Hypothalamus (tissue), 51 donors: Measurements from ENCODE around the gene AOPEP.

Experiments
- DNase-seq, 51 donors: peaks; one replicate each; lab custom pipeline; 2025; lab: John Stamatoyannopoulos, UW

The AOPEP gene

DNA sequence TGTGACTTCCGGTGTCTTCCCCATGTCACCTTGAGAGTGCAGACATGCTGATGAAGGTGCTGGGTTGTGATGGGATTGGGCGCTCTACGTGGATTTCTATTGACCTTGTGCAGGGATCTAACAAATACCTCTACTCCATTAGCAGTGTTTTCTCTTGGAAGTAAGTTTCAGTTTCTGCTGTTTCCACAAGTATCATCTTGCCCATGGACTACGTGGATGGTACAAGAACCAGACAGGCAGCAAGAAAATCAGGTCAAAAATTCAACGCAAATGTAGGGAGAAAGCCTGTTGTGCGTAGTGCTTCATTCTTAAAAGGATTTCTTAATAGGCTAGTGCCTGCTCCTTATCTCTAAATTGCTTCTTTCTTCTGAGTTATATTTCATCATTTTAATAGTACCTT lies 60.8 kb downstream of the AOPEP start:
- DNase-seq, result no peak

GRCh38 chr9:94788570-94789105 lies 62.1 kb downstream of the AOPEP start:
- no peak for DNase-seq

DNA sequence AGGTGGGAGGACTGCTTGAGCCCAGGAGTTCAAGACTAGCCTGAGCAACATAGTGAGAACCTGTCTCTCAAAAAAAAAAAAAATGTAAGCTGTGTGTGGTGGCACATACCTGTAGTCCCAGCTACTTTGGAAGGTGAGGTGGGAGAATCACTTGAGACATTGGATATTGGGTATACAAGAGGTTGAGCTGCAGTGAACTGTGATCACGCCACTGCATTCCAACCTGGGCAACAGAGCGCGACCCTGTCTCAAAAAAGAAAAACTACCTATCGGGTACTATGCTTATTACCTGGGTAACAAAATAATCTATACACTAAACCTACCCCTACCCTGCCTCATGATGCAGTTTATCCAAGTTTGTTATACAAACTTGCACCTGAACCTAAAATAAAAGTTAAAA lies 64.9 kb downstream of the AOPEP start:
- DNase-seq, result no peak

DNA sequence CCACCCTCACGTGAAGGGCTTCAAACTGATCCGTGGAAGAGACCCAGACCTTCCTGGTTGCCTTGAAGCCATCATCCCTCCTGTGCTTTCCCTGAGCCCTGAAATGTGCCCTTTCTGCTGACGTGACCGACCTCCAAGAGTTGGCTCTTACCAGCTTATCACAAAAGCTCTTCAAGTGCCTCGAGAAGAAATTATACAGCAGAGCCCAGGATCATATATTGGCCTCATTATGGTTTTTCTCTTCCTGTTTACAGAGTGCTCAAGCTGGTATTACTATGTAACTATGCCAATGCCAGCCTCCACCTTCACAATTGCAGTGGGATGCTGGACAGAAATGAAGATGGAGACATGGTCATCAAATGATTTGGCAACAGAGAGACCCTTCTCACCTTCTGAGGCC lies 66.0 kb downstream of the AOPEP start:
- DNase-seq, result no peak

GRCh38 chr9:94794476-94795167 lies 68.1 kb downstream of the AOPEP start:
- DNase-seq, result no peak

DNA sequence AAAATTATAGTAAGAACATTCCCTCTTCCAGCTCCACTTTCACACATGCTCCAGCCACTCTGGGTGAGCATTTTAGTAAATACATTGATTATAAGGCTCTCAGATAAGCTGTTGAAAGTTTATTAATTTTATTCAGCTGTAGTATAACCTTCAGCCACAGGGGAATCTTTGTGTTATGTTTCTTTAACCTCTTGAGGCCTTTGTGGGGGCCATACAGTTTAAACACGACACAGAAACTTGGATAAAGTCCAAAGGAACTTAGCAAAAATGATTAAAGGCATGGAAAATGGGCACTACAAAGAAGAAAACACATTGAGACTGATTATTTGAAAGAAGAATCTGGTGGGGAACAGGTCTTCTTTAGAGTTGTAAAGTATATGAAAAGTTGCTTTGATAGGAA lies 70.2 kb downstream of the AOPEP start:
- no peak for DNase-seq

DNA sequence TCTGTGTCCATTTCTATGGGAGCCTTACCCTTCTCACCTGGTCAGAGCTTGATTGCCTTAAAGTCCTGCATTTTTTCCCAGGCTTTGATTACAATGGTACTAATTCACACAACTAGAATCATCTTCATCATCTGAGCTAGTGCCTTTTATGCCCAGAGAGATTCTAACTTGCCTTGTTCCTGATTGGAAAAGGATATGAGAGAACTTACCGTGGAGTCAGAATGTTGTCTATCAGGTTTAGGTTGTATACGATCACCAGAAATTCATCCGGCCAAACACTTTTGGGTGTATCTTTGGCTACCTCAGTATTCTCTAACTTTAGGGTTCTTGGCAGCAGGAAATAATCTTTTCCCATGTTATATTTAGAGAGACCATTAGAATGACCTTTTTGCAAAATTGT lies 71.7 kb downstream of the AOPEP start:
- DNase-seq, result no peak

DNA sequence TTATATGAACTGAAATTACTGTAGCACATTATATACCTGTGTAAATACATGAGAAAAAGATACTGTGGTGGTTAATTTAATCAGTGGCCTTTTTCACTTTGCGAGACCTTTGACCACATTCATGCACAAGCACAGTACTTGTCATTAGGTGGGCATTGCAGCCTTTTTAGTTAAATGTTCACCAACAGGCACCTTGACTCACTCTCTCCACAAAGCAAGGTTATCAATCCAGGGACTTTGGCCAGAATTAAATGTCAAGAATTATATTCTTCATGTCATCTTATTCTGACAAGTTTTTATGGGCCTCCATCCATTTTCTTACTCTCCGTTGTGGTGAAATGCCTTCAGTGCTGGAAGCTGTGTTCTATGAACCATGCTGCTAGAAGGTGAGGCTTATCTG lies 72.2 kb downstream of the AOPEP start:
- no peak for DNase-seq

- DNase-seq, result no peak
These were observed 73.2 kb downstream of the AOPEP start for GRCh38 chr9:94799578-94800264.

DNA sequence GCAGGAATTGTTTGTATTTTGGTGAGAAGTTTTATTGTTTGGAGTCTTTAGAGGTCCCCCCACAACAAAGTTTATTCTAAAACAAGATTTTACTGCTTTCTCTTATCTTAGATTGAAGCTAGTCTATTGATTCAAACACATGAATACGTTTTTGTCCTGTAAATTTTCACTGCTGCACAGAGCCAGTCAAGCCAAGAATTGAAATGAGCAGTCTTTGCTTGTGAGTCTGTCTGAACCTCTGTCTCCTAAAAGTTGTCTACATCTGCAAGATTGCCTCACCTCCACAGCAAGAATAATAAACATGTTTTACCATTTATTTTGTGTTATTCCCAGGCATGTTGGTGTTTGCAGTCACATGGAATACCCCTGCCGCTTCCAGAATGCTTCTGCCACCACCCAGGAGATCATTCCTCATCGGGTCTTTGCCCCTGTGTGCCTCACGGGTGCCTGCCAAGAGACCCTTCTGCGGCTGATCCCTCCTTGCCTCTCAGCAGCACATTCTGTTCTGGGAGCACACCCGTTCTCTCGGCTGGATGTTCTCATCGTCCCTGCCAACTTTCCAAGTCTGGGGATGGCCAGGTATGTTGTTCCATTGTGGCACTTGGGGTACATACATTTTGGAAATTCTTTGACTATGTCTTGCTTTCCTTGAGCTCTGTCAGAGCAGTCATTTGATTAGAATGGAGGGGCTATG lies 74.1 kb downstream of the AOPEP start:
- DNase-seq, result peak in 1 of 51 donors; percentile 43

DNA sequence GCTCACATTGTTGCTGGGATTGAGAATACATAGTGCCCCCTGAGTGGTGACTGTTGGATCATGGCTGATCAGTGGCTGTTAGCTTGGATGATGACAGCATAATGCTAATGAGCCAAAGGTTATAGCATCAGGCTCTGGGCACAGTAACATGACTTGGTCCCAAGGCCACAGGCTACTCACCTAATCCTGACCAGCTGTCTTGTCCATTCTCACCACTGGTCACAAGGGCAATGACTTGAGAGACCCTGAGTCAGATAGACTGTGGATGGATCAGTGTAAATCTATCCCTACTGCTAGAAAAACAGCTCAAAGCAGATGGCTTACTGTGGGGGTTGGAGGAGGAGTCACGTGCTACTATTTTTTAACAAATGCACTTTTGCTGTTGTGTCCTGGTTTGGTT lies 74.7 kb downstream of the AOPEP start:
- no peak for DNase-seq

GRCh38 chr9:94801681-94802080 lies 75.2 kb downstream of the AOPEP start:
- no peak for DNase-seq

DNA sequence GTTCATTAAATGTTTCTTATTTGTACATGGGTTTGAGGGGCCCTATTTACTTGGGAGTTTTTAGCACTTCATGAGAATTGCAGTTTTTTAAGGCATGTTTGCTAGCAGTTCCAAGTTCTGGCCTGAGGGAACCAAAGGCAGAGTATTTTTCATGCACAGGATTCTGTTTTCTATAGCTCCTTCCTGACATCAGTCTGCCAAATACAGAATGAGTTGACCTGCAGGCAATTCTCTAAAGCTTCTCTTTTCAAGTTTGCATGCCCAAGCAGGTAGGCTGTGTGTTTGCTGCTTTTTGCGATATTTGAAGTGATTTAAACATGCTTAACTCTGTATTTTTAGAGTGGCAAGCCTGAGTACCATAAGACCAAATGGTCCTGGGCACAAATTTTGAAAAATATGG lies 75.8 kb downstream of the AOPEP start:
- DNase-seq, result no peak

DNA sequence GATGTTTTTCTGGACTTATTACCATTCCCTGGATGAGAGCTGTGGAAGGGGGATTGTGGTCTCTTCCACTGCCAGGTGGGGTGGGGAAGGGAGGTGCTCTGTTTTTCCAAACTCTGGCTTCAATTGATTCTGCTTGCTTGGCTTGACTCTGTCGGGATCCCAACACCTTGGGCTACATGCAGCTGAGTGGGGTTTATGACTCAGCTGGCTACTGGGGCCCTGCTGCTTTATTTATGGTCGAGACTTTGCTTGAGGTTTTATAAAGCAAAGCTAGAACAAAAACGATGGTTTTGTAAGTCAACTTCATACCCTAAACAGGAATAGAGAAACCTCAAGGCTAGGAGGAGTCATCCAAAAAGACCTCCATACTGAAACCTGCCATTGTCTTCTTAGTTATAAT lies 76.3 kb downstream of the AOPEP start:
- no peak for DNase-seq

DNA sequence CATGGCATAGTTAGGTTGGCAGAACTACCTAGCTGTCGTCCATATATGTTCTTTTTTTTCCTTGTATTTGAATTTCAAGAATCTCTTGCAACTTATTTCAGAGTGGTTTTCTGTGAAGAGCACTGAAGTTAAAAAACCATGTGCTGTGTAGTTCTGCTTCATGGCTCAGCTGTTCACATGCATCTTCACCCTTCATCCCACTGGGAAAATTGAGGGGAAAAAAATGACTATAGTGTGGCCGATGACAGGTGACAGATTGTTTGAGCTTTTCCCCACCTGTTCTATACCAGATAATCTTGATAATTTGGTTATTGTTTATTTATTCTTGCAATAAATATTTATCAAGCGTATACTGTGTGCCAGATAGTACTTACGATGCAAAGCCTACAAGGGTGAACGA lies 77.8 kb downstream of the AOPEP start:
- no peak for DNase-seq

- no peak for DNase-seq
These were observed 78.6 kb downstream of the AOPEP start for GRCh38 chr9:94805051-94805489.

DNA sequence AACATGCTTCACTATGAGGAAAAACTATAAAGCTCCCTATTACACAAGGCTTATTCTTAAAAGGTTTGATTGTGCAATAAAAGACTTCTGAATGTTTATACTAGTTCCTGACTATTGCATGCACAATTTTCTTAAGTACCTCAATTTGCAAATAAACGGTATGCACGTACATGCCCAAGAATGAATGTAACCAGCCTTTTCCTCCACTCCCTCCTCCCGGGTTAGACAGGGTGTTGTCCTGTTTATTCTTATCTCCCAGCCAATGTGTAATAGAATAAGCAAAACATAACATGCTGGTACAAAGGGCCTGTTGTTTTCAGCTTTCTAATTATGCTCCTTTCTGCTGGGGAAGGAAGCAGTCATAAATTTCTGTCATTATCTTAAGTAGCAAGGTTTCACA lies 79.1 kb downstream of the AOPEP start:
- no peak for DNase-seq

DNA sequence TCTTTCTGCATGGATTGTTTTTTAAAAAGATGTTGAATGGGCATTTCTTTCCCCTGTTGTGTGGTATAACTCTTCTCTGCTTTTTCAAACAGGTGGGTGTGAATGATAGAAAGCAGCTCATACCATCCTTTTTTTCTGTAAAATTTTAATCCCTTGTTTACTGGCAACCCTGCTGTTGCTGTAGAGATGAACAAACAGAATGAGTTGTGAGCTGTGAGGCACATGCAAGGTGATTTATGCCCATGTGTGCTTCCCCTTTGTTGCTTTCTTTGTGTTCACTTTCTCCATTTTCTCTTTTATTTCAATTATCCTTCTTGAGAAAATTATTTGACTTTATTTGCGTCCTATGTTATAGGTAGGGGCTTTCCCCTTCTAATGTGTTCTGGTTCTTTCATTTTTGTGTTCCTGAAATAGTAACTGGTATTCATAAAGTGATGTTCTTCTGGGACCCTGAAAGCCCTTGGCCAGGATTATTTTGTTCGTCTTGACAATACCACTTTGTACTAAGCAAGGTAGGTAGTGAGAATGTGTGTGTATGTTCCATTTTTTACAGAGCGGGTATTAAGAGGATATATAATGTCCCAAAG lies 79.9 kb downstream of the AOPEP start:
- DNase-seq, result no peak

GRCh38 chr9:94807556-94807955 lies 81.1 kb downstream of the AOPEP start:
- no peak for DNase-seq

GRCh38 chr9:94808926-94809700 lies 82.6 kb downstream of the AOPEP start:
- no peak for DNase-seq

GRCh38 chr9:94809778-94810177 lies 83.3 kb downstream of the AOPEP start:
- no peak for DNase-seq
